Gastrocnemius medialis (tissue), 4 donors: Measurements from ENCODE around the gene AGPS. TPM values are rescaled to one million over a fixed set of nuclear protein-coding genes. Genes with fewer than 3 reads are reported as not detected.

Source experiments
- ATAC-seq, 2 donors: fragments of 150-250 bp; one replicate each; pipeline ENCODE4 v1.9.1; 2016
- DNase-seq, 2 donors: peaks; one replicate each; pipeline ENCODE4 v3.0.0-alpha.2; 2019
- H3K27ac ChIP-seq, 4 donors: fragments of 200-600 bp; sonication (generic); 1 replicate in 1 of 4; 2 replicates in 3 of 4; pipeline ENCODE4 v1.5.1; 2016 to 2018; ENCODE audit warnings: mild to moderate bottlenecking in 2 of 4, moderate library complexity in 1 of 4
- H3K27me3 ChIP-seq, 3 donors: fragments of 200-600 bp; sonication (generic) in 2 of 3; 1 replicate in 1 of 3; 2 replicates in 2 of 3; pipeline versions ENCODE4 v1.5.1 to v1.6.0; 2016 to 2019; ENCODE audit warnings: mild to moderate bottlenecking in 1 of 3, moderate library complexity in 1 of 3
- H3K36me3 ChIP-seq, 2 donors: fragments of 200-600 bp; sonication (generic) in 1 of 2; one replicate each; pipeline ENCODE4 v1.5.1; 2017 to 2018
- H3K4me1 ChIP-seq, 2 donors: fragments of 200-600 bp; sonication (generic) in 1 of 2; one replicate each; pipeline ENCODE4 v1.5.1; 2016 to 2017; ENCODE audit warnings: mild to moderate bottlenecking in 2 of 2
- H3K4me3 ChIP-seq, 4 donors: fragments of 200-600 bp; sonication (generic) in 3 of 4; 1 replicate in 1 of 4; 2 replicates in 3 of 4; pipeline ENCODE4 v1.5.1; 2016 to 2019; ENCODE audit warnings: mild to moderate bottlenecking in 2 of 4
- H3K9me3 ChIP-seq, 3 donors: fragments of 200-600 bp; sonication (generic) in 2 of 3; 1 replicate in 1 of 3; 2 replicates in 2 of 3; pipeline ENCODE4 v1.5.1; 2016 to 2019
- CTCF ChIP-seq, 5 experiments: fragments of 450-650 bp in 3 of 5; fragments of 200-600 bp in 2 of 5; sonication (generic) in 2 of 5; IDR thresholded peaks in 4 of 5; conservative IDR thresholded peaks in 1 of 5; 1 replicate in 4 of 5; 2 replicates in 1 of 5; pipeline ENCODE4 v1.5.1; 2016 to 2019; ENCODE audit warnings: antibody characterized with exemption in 5 of 5, mild to moderate bottlenecking in 3 of 5, moderate library complexity in 3 of 5
- POLR2A ChIP-seq, 2 donors: fragments of 450-650 bp; IDR thresholded peaks; one replicate each; pipeline ENCODE4 v1.6.1; 2017; ENCODE audit warnings: antibody characterized with exemption in 2 of 2, mild to moderate bottlenecking in 2 of 2, moderate library complexity in 2 of 2
- in situ Hi-C, 4 donors: fragments of 200-750 bp; cut with MboI; loops; one replicate each; pipeline versions ENCODE4 v1.15.0 to v1.8.0; 2017; ENCODE audit warnings: low sequenced_read_pairs in 4 of 4
- intact Hi-C: fragments of 100-400 bp; cut with DNase I; formaldehyde crosslinking; loops from one replicate; pipeline ENCODE4 v1.15.1; 2023; ENCODE audit warnings: low total_unique reads
- total RNA-seq, 4 donors: library from RNA; depleted of rRNA; stranded (reverse); fragments of >200 nt; gene quantifications; one replicate each; pipeline versions ENCODE4 v1.1.0 to v1.2.3, GENCODE V29; 2016

The AGPS gene
- total RNA-seq, 4 donors from 2014 or later = 23.1 to 30.9 (median 26.2) TPM

- ATAC-seq = no peak
- Histone ChIP-seq H3K9me3 (no peaks in the 10 kb centered on the region), H3K36me3 (no peaks in the 10 kb centered on the region), H3K27me3 (no peaks in the 10 kb centered on the region), H3K4me3 (no peak overlapping the region), H3K27ac (no peak overlapping the region), H3K4me1 (no peaks in the 10 kb centered on the region)
- in situ Hi-C loops = no loop called here
- intact Hi-C loops = no loop called here
- no peak for TF ChIP-seq POLR2A (IDR thresholded peaks at IDR 0.05)
- no peak for DNase-seq
These were observed 135.9 kb downstream of the AGPS start for GRCh38 chr2:177528351-177528933.

DNA sequence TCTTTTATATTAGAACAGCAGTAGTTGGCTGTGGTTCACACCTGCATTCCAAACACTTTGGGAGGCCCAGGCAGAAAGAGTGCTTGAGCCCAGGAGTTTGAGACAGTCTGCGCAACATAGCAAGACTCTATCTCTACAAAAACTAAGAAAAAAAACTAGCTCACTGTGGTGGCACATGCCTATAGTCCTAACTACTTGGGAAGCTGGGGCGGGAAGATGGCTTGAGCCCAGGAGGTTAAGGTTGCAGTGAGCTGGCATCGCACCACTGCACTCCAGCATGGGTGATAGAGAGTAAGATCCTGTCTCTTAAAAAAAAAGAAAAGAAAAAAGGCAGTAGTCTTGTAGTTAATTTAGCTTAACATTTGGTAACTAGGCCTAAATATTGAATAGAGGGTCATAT is 136.6 kb downstream of the AGPS start:
- no peaks in the 10 kb centered on the region for H3K36me3 ChIP-seq
- H3K27me3 ChIP-seq = no peaks in the 10 kb centered on the region
- DNase-seq = no peak
- no peak for ATAC-seq
- no peak for TF ChIP-seq CTCF (IDR thresholded peaks at IDR 0.05 in 4 of 5, conservative IDR thresholded peaks at IDR 0.05 in 1 of 5)
- no peak for TF ChIP-seq POLR2A (IDR thresholded peaks at IDR 0.05)
- no peaks in the 10 kb centered on the region for H3K4me1 ChIP-seq
- in situ Hi-C loops = no loop called here
- H3K27ac ChIP-seq = no peak overlapping the region
- H3K9me3 ChIP-seq = no peaks in the 10 kb centered on the region
- H3K4me3 ChIP-seq = no peak overlapping the region
- intact Hi-C loops = no loop called here

DNA sequence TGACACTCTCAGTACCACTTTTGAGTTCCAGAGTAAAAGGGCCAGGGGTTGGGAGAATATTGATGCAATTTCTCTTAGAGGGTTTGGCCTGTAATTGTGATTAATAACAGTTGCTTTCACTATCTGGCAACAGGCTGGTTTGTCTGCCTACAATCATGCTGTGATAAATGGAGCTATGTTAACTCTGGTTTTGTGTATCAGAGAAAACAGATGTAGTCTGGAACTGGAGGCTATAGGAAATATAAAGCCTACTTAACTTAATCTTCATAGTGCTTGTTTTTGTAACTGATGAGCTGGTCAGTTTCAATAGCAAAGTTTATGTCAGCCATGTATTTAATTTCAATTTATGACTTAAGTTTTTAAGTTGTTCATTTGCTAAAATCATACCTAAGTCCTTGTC is 138.0 kb downstream of the AGPS start:
- intact Hi-C loops (no loop called here), in situ Hi-C loops (no loop called here)
- ATAC-seq (no peak), DNase-seq (no peak)
- Histone ChIP-seq H3K4me1 (no peaks in the 10 kb centered on the region), H3K4me3 (no peak overlapping the region), H3K27me3 (no peaks in the 10 kb centered on the region), H3K36me3 (no peaks in the 10 kb centered on the region), H3K9me3 (no peaks in the 10 kb centered on the region), H3K27ac (no peak overlapping the region)
- no peak for TF ChIP-seq CTCF (IDR thresholded peaks at IDR 0.05 in 4 of 5, conservative IDR thresholded peaks at IDR 0.05 in 1 of 5)

DNA sequence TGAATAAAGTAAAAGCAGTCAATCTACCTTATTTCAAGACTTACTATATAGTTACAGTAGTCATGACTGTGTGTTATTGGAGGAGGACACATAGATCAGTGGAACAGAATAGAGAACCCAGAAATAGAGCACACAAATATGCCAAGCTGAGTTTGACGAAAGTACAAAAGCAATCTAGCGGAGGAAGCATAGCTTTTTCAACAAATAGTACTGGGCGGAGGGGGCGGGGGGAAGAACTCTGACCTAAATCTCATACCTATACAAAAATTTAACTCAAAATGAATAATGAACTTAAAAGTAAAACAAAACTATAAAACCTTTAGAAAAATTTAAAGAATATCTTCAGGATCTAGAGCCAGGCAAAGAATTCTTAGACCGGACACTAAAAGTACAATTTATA is 139.1 kb downstream of the AGPS start:
- H3K9me3 ChIP-seq = no peaks in the 10 kb centered on the region
- no peaks in the 10 kb centered on the region for H3K27me3 ChIP-seq
- no peak for ATAC-seq
- H3K4me1 ChIP-seq = no peaks in the 10 kb centered on the region
- intact Hi-C loops = no loop called here
- H3K36me3 ChIP-seq = no peaks in the 10 kb centered on the region
- in situ Hi-C loops = no loop called here
- TF ChIP-seq CTCF (IDR thresholded peaks at IDR 0.05 in 4 of 5, conservative IDR thresholded peaks at IDR 0.05 in 1 of 5) (no peak), POLR2A (IDR thresholded peaks at IDR 0.05) (no peak)
- DNase-seq = no peak
- H3K4me3 ChIP-seq = no peak overlapping the region
- no peak overlapping the region for H3K27ac ChIP-seq

GRCh38 chr2:177532567-177532966 is 140.0 kb downstream of the AGPS start:
- intact Hi-C loops = no loop called here
- Histone ChIP-seq H3K9me3 (no peaks in the 10 kb centered on the region), H3K36me3 (no peaks in the 10 kb centered on the region), H3K4me3 (no peak overlapping the region), H3K27me3 (no peaks in the 10 kb centered on the region), H3K4me1 (no peaks in the 10 kb centered on the region), H3K27ac (no peak overlapping the region)
- DNase-seq = no peak
- ATAC-seq = no peak
- TF ChIP-seq CTCF (IDR thresholded peaks at IDR 0.05 in 4 of 5, conservative IDR thresholded peaks at IDR 0.05 in 1 of 5) (no peak), POLR2A (IDR thresholded peaks at IDR 0.05) (no peak)
- in situ Hi-C loops = no loop called here
